Stimulated activated CD8-positive, alpha-beta memory T cell treated with anti-CD3 and anti-CD28 coated beads, Interleukin-7, amount 100 ng/mL, for 4 hours (primary cell): Measurements from ENCODE around the gene MED4.

Source experiments
- DNase-seq, 2 donors: peaks; one replicate each; pipeline ENCODE4 v3.0.0-alpha.2; 2020; ENCODE audit warnings: low read depth in 2 of 2

The MED4 gene

DNA sequence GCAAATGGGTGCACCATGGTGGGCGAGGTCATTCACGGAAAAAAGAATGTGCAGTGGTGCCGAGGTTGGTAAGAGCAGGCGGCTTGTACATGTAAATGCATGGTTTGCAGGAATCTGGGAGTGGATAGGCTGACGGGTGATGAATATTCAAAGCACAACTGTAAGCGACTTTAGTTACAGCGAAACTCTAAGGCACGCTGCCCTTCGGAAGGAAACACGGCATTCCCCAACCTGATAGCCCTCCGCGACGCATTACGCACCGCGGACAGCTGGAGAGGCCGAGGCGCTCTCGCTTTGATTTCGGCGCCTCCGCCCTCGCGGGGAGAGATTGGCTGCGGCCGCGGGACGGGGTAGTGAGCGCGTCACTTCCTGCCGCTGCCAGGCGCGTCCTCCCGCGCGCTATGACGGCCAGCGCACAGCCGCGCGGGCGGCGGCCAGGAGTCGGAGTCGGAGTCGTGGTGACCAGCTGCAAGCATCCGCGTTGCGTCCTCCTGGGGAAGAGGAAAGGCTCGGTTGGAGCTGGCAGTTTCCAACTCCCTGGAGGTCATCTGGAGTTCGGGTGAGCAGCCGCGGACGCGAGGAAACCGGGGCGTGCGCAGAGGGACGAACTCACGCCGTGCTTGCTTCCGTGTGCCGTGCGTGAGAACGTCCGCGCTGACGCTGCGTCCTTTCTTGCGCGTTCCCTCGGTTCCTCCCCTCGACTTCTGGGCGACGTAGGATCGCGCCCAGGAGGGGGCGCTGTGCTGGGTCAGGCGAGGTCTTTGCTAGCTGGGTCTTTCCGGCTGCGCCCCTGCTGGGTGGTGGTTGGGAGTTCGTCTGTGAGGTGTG, 57.3 kb downstream of the MED4 start, which contains the start of gene NUDT15:
NUDT15 (plus strand) TSS at position 381 of the 828 bp plus-strand sequence; CDS start at position 402, 21 bp downstream.
- peak; percentile 84 to 90 for DNase-seq

DNA sequence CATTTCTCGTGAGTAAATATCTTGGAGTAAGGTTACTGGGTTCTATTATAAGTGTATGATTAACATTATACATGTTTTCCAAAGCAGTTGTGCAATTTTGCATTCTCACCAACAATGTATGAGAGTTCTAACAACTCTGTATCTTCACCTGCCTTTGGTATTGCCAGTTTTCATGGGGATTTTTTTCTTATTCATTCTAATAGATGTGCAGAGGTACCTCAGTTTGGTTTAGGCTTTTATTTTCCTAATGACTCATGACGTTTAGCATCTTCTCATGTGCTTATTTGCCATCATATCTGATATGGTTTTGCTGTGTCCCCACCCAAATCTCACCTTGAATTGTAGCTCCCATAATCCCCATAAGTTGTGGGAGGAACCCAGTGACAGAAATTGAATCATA, 65.0 kb downstream of the MED4 start:
- DNase-seq = no peak

DNA sequence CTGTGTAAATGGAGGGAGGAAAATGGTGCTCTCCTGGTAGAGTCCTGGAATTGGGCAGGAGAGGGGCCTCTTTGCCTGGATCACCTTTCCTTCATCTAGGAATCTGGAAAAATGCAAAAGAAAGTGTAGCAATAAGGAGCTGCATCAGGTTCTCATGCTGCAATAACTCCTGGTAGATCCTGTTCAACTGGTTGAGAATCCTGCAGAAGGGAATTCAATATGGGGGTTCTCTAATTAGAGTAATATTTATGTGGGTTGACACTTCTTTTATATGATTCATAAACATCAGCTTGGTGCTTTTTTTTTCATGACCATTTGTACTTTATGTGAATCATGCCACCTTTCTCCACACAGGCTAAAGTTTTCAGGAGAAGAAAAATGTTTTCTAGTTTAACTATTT, 66.8 kb downstream of the MED4 start:
- DNase-seq = no peak
